Nephron (organoid): Measurements from ENCODE around the gene RNH1.
"Not testable (repeated sequence)": the region's sequence is repeated elsewhere in the genome, so short reads cannot be mapped to it uniquely, and the experiment has no call there.

Experiments used
- H3K27ac Mint-ChIP-seq, 3 experiments: 2 replicates each; pipeline ENCODE4 v1.8.0; 2020; ENCODE audit warnings: mixed read lengths in 3 of 3, mild to moderate bottlenecking in 2 of 3, moderate library complexity in 1 of 3
- H3K27me3 Mint-ChIP-seq: 2 replicates; pipeline ENCODE4 v1.8.0; 2021; ENCODE audit warnings: low read depth, mild to moderate bottlenecking, moderate library complexity, mixed read lengths
- H3K36me3 Mint-ChIP-seq: 2 replicates; pipeline ENCODE4 v1.8.0; 2020; ENCODE audit warnings: low read depth, mixed read lengths
- H3K4me1 Mint-ChIP-seq: 2 replicates; pipeline ENCODE4 v1.8.0; 2020; ENCODE audit warnings: mixed read lengths
- H3K4me3 Mint-ChIP-seq, 3 experiments: 2 replicates each; pipeline ENCODE4 v1.8.0; 2020; ENCODE audit warnings: mild to moderate bottlenecking in 3 of 3, mixed read lengths in 3 of 3, moderate library complexity in 2 of 3
- H3K9me3 Mint-ChIP-seq: 2 replicates; pipeline ENCODE4 v1.8.0; 2020; ENCODE audit warnings: mixed read lengths
- TF ChIP-seq, protein P1 (sequence below), 3 experiments: fragments of 200-600 bp; sonication (generic); IDR thresholded peaks; one replicate each; pipeline ENCODE4 v1.5.0; 2021; ENCODE audit warnings: antibody characterized with exemption in 3 of 3; ENCODE audit not compliant: unreplicated experiment in 3 of 3

RNH1 gene

DNA sequence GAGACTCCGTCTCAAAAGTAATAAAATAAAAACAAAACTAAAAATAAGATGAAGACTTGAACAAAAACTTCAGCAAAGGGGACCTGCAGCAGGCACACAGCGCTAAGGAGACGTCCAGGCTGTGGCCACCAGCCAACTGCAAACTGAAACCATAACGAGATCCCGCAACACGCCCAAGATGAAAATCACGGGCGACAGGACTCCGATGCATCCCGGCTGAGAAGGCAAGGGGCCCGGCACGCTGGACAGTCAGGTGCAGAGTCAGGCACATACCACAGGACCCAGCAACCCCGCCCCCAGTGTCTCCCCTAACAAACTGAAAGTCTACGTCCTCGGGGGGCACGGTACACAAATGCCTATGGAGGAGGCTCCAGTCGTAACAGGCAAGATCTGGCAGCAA lies 19.1 kb upstream of the RNH1 start:
- peaks cover 3% of the 10 kb centered on the region for H3K27me3 Mint-ChIP-seq
- peaks cover under 1% of the 10 kb centered on the region for H3K36me3 Mint-ChIP-seq
- TF ChIP-seq, protein P1, sequence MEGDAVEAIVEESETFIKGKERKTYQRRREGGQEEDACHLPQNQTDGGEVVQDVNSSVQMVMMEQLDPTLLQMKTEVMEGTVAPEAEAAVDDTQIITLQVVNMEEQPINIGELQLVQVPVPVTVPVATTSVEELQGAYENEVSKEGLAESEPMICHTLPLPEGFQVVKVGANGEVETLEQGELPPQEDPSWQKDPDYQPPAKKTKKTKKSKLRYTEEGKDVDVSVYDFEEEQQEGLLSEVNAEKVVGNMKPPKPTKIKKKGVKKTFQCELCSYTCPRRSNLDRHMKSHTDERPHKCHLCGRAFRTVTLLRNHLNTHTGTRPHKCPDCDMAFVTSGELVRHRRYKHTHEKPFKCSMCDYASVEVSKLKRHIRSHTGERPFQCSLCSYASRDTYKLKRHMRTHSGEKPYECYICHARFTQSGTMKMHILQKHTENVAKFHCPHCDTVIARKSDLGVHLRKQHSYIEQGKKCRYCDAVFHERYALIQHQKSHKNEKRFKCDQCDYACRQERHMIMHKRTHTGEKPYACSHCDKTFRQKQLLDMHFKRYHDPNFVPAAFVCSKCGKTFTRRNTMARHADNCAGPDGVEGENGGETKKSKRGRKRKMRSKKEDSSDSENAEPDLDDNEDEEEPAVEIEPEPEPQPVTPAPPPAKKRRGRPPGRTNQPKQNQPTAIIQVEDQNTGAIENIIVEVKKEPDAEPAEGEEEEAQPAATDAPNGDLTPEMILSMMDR (IDR thresholded peaks at IDR 0.05; ENCODE audit: unreplicated experiment in 3 of 3), result no peak
- no peak overlapping the region for H3K4me3 Mint-ChIP-seq
- no peaks in the 10 kb centered on the region for H3K9me3 Mint-ChIP-seq
- no peak overlapping the region for H3K27ac Mint-ChIP-seq
- no peaks in the 10 kb centered on the region for H3K4me1 Mint-ChIP-seq

DNA sequence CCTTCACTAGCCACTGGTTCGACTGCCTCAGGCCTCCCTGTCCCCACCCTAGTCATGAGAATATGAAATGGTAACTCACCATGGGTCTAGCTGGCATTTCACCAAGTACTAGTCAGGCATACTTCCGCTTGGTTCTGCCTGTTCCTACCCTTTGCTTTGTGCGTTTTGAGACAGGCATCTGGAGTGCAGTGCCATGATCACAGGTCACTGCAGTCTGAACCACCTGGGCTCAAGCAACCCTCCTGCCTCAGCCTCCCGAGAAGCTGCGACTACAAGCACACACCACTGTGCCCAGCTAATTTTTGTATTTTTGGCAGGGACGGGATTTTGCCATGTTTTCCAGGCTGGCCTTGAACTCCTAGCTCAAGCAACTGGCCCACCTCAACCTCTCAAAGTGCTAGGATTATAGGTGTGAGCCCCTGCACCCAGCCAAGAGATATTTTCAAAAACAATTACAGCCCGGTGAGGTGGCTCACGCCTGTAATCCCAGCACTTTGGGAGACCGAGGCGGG lies 14.2 kb upstream of the RNH1 start:
- Mint-ChIP-seq H3K27ac (peak overlapping the region in 1 of 3 experiments; percentile 24), H3K27me3 (peaks cover 3% of the 10 kb centered on the region), H3K4me1 (no peaks in the 10 kb centered on the region), H3K9me3 (peaks cover 17% of the 10 kb centered on the region), H3K4me3 (no peak overlapping the region), H3K36me3 (peaks cover 20% of the 10 kb centered on the region)
- TF ChIP-seq, protein P1 (IDR thresholded peaks at IDR 0.05; ENCODE audit: unreplicated experiment in 3 of 3), result no peak

DNA sequence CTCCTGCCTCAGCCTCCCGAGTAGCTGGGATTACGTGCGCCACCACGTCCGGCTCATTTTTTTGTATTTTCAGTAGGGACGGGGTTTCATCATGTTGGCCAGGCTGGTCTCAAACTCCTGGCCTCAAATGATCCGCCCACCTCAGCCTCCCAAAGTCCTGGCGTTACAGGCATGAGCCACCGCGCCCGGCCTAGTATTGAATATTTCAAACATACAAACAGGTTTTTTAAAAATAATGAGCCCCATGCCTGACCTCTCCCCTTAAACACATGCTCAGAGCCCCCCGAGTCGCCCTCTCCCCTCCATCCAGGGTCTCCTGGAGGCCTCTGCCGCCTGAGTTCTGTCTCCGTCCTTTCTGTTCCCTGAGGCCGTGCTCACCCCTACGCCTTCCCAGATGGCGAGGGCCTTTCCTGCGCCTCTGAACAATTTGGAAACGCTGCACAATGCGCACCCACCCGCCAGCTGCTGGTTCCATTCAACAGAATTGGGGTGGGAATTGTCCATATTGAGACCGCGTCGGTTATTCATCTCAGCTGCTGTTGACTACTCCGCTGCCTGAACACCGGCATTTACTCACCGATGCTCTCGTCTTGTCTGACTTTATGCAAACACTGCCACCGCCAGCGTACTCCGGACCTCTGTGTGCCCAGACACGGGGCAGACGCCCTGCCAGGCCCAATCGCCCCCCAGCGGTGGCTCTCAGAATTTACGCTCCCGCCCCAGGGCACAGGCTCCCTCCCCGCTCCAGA lies 13.6 kb upstream of the RNH1 start:
- H3K4me1 Mint-ChIP-seq, result no peaks in the 10 kb centered on the region
- H3K27ac Mint-ChIP-seq, result peak overlapping the region in 1 of 3 experiments; percentile 24
- TF ChIP-seq, protein P1 (IDR thresholded peaks at IDR 0.05; ENCODE audit: unreplicated experiment in 3 of 3), result no peak
- H3K9me3 Mint-ChIP-seq, result peaks cover 22% of the 10 kb centered on the region
- H3K27me3 Mint-ChIP-seq, result peaks cover under 1% of the 10 kb centered on the region
- no peak overlapping the region for H3K4me3 Mint-ChIP-seq
- H3K36me3 Mint-ChIP-seq, result peaks cover 26% of the 10 kb centered on the region

DNA sequence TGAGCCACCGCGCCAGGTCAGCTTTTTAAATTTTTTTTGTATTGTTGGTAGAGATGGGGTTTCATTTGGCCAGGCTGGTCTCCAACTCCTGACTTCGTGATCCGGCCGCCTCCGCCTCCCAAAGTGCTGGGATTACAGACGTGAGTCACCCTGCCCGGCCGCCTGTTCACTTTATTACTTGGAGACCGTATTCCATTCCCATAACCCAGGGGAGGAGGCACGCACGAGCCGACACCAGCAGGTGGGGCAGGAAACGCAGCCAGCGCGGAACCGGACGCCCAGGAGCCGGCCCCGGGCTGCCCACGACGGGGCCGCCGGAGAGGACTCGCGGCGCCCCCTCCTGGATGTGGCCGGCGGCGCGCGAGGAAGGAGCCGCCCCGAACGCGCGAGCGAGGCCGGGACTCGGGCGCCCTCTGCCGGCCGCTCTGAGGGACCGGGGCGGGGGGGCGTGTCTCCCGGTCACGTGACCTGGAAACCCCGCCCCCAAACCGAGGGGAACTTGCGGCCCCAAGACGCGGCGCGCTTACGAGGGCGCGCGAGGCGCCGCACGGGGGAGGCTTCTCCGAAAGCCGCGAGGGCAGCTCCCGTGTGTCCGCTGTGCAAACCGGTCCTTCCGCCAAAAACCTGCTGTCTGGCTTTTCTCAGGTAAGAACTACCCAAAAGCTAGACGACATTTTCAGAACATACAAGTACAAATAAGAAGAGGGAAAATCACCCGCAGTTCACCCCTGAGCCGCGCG lies 11.6 kb upstream of the RNH1 start:
- H3K27ac Mint-ChIP-seq, result peak overlapping the region in 1 of 3 experiments; percentile 71
- TF ChIP-seq, protein P1 (IDR thresholded peaks at IDR 0.05; ENCODE audit: unreplicated experiment in 3 of 3), result peak; percentile 98 to 99 (median 98)
- H3K27me3 Mint-ChIP-seq, result no peaks in the 10 kb centered on the region
- peak overlapping the region; percentile 66 to 74 (median 69) for H3K4me3 Mint-ChIP-seq
- H3K4me1 Mint-ChIP-seq, result no peaks in the 10 kb centered on the region
- peaks cover 22% of the 10 kb centered on the region for H3K9me3 Mint-ChIP-seq
- peaks cover 41% of the 10 kb centered on the region for H3K36me3 Mint-ChIP-seq

DNA sequence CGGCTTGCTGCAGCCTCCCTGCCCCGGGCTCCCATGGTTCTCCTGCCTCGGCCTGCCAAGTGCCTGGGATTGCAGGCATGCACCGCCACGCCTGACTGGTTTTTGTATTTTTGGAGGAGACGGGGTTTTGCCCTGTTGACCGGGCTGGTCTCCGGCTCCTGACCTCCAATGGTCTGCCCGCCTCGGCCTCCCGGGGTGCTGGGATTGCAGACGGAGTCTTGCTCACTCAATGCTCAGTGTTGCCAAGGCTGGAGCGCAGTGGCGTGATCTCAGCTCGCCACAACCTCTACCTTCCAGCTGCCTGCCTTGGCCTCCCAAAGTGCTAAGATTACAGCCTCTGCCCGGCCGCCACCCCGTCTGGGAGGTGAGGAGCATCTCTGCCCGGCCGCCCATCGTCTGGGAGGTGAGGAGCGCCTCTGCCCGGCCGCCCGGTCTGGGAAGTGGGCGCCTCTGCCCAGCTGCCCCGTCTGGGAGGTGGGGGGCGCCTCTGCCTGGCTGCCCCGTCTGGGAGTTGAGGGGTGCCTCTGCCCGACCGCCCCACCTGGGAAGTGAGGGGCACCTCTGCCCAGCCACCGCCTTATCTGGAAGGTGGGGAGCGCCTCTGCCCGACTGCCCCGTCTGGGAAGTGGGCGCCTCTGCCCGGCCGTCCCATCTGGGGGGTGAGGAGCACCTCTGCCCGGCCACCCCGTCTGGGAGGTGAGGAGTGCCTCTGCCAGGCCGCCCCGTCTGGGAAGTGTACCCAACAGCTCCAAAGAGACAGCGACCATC lies 10.1 kb upstream of the RNH1 start:
- Mint-ChIP-seq H3K4me3 (peak overlapping the region in 1 of 3 experiments; percentile 8), H3K27ac (peak overlapping the region in 1 of 3 experiments; percentile 91), H3K36me3 (peaks cover 53% of the 10 kb centered on the region), H3K9me3 (peaks cover 22% of the 10 kb centered on the region)
- not testable (repeated sequence) for H3K4me1 Mint-ChIP-seq, H3K27me3 Mint-ChIP-seq

DNA sequence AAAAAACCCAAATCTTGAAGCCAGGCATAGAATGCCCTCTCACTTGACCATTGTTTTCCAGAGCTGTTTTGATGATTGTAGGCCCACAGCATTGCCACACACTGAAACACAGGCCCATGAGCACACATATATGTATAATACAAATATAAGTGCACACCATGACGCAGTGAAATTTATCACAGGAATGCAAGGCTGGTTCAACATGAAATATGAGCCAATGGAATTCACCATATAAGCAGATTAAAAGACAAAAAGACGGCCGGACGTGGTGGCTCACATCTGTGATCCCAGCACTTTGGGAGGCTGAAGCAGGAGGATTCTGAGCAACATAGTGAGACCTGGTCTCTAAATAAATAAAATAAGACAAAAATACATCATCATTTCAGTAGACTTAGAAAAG lies 9.4 kb upstream of the RNH1 start:
- Mint-ChIP-seq H3K36me3 (peaks cover 57% of the 10 kb centered on the region), H3K4me1 (no peaks in the 10 kb centered on the region), H3K4me3 (no peak overlapping the region), H3K9me3 (peaks cover 22% of the 10 kb centered on the region), H3K27ac (peak overlapping the region in 1 of 3 experiments; percentile 34), H3K27me3 (peaks cover 3% of the 10 kb centered on the region)
- TF ChIP-seq, protein P1 (IDR thresholded peaks at IDR 0.05; ENCODE audit: unreplicated experiment in 3 of 3), result no peak
